Measurements from ENCODE around the gene ABCD1. TPM values are rescaled to one million over a fixed set of nuclear protein-coding genes. Genes with fewer than 3 reads are reported as not detected.

The ABCD1 gene
- total RNA-seq, 1 donor from 2014 or later = 15.1 TPM

DNA sequence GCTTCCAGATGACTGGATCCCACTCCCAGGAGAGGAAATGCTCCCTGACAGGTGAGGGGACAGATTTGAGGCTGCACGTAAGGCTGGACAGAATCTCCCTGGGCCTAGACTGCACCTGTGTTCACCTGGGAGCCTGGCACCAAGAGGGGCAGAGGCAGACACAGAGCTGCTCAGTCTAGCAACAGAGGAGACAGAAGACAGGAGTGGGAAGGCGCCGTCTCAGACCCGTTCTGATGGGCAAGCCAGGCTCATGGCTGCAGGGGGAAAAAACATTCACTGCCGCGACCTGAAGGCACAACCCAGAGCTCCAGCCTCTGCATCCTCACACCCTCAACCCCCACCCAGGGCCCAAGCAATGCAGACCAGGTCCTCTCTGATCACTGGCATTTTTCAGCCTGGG is 17.2 kb upstream of the ABCD1 start:
- TF ChIP-seq, protein P1, sequence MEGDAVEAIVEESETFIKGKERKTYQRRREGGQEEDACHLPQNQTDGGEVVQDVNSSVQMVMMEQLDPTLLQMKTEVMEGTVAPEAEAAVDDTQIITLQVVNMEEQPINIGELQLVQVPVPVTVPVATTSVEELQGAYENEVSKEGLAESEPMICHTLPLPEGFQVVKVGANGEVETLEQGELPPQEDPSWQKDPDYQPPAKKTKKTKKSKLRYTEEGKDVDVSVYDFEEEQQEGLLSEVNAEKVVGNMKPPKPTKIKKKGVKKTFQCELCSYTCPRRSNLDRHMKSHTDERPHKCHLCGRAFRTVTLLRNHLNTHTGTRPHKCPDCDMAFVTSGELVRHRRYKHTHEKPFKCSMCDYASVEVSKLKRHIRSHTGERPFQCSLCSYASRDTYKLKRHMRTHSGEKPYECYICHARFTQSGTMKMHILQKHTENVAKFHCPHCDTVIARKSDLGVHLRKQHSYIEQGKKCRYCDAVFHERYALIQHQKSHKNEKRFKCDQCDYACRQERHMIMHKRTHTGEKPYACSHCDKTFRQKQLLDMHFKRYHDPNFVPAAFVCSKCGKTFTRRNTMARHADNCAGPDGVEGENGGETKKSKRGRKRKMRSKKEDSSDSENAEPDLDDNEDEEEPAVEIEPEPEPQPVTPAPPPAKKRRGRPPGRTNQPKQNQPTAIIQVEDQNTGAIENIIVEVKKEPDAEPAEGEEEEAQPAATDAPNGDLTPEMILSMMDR (IDR thresholded peaks at IDR 0.05) = no peak
- Histone ChIP-seq H3K27ac (no peak overlapping the region), H3K27me3 (no peaks in the 10 kb centered on the region), H3K4me3 (no peak overlapping the region), H3K4me1 (no peaks in the 10 kb centered on the region), H3K9me3 (no peaks in the 10 kb centered on the region), H3K36me3 (peaks cover 8% of the 10 kb centered on the region)
- ATAC-seq (no peak), DNase-seq (no peak)
- intact Hi-C loops (cut with DNase I) = no loop called here

DNA sequence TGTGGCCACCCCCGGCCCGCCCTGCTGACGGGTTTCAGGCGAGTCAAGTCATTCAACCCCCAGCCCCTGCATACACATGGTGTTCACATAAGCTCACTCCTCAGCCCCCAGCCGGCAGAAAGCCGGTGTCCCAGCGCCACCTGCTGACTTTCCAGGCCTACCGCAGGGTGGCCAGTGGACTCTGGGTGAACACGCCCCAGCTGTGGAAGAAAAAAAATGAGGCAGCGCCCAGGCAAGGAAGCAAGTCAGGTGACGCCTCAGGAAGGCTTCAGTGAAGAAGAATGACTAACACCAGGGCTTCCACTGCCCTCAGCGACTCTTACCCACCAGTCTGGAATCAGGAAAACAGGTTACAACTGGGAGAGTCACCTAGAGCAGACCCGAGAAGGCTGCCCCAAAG is 16.2 kb upstream of the ABCD1 start:
- Histone ChIP-seq H3K4me1 (no peaks in the 10 kb centered on the region), H3K9me3 (no peaks in the 10 kb centered on the region), H3K4me3 (no peak overlapping the region), H3K27me3 (no peaks in the 10 kb centered on the region), H3K36me3 (peaks cover 10% of the 10 kb centered on the region), H3K27ac (no peak overlapping the region)
- DNase-seq (peak; percentile 78), ATAC-seq (peak; percentile 92)
- TF ChIP-seq, protein P1 (IDR thresholded peaks at IDR 0.05) = peak; percentile 47
- intact Hi-C loops (cut with DNase I) = no loop called here

- H3K9me3 ChIP-seq = no peaks in the 10 kb centered on the region
- no peaks in the 10 kb centered on the region for H3K4me1 ChIP-seq
- TF ChIP-seq, protein P1 (IDR thresholded peaks at IDR 0.05) = no peak
- H3K27me3 ChIP-seq = no peaks in the 10 kb centered on the region
- H3K27ac ChIP-seq = no peak overlapping the region
- no peak overlapping the region for H3K4me3 ChIP-seq
- H3K36me3 ChIP-seq = peaks cover 16% of the 10 kb centered on the region
- intact Hi-C loops (cut with DNase I) = no loop called here
- DNase-seq (no peak), ATAC-seq (no peak)
Observed at GRCh38 chrX:153709726-153710674, 14.7 kb upstream of the ABCD1 start.

GRCh38 chrX:153714256-153714655 is 10.4 kb upstream of the ABCD1 start:
- DNase-seq (no peak), ATAC-seq (no peak)
- no peak overlapping the region for H3K4me3 ChIP-seq
- no peak overlapping the region for H3K27ac ChIP-seq
- no peaks in the 10 kb centered on the region for H3K9me3 ChIP-seq
- TF ChIP-seq, protein P1 (IDR thresholded peaks at IDR 0.05) = no peak
- intact Hi-C loops (cut with DNase I) = no loop called here
- H3K4me1 ChIP-seq = no peaks in the 10 kb centered on the region
- peaks cover 32% of the 10 kb centered on the region for H3K36me3 ChIP-seq
- H3K27me3 ChIP-seq = no peaks in the 10 kb centered on the region

- Histone ChIP-seq H3K36me3 (peaks cover 50% of the 10 kb centered on the region), H3K4me1 (no peaks in the 10 kb centered on the region), H3K9me3 (no peaks in the 10 kb centered on the region), H3K27ac (no peak overlapping the region), H3K4me3 (no peak overlapping the region), H3K27me3 (no peaks in the 10 kb centered on the region)
- TF ChIP-seq, protein P1 (IDR thresholded peaks at IDR 0.05) = no peak
- intact Hi-C loops (cut with DNase I) = no loop called here
- ATAC-seq = no peak
- no peak for DNase-seq
Observed at GRCh38 chrX:153717445-153717844, 7.2 kb upstream of the ABCD1 start.

All from upper lobe of right lung (tissue), 1 donor.